Adrenal gland (tissue), 12 donors: ENCODE results near the gene PLEKHG4B. TPM values are rescaled to one million over a fixed set of nuclear protein-coding genes. Genes with fewer than 3 reads are reported as not detected.
A peak's percentile ranks its signal among the peaks of the same experiment; 100 is the strongest.

Experiments used
- DNase-seq, 7 donors: peaks; one replicate each; pipeline ENCODE4 v3.0.0-alpha.2; 2019 to 2020
- H3K27ac ChIP-seq, 5 donors: fragments of 200-600 bp; sonication (generic) in 4 of 5; 1 replicate in 3 of 5; 2 replicates in 2 of 5; pipeline versions ENCODE4 v1.5.1 to v1.8.0; 2016 to 2020; ENCODE audit warnings: mild to moderate bottlenecking in 1 of 5
- H3K27me3 ChIP-seq: fragments of 200-600 bp; 2 replicates; pipeline ENCODE4 v1.8.0; 2021
- H3K36me3 ChIP-seq, 2 donors: fragments of 200-600 bp; replicated peaks in 1 of 2; 1 replicate in 1 of 2; 2 replicates in 1 of 2; pipeline versions ENCODE4 v1.5.1 to v1.8.0; 2018 to 2022
- H3K4me1 ChIP-seq, 2 donors: fragments of 200-600 bp; replicated peaks in 1 of 2; 1 replicate in 1 of 2; 2 replicates in 1 of 2; pipeline versions ENCODE4 v1.5.1 to v1.8.0; 2018 to 2021
- H3K4me3 ChIP-seq, 4 donors: fragments of 200-600 bp; sonication (generic) in 3 of 4; one replicate each; pipeline ENCODE4 v1.5.1; 2016 to 2018
- H3K9me3 ChIP-seq, 3 donors: fragments of 200-600 bp; sonication (generic) in 1 of 3; replicated peaks in 1 of 3; 1 replicate in 2 of 3; 2 replicates in 1 of 3; pipeline versions ENCODE4 v1.5.1 to v1.8.0; 2016 to 2021
- CTCF ChIP-seq, 6 experiments: fragments of 450-650 bp in 4 of 6; fragments of 200-600 bp in 2 of 6; sonication (generic) in 1 of 6; IDR thresholded peaks; 1 replicate in 5 of 6; 2 replicates in 1 of 6; pipeline versions ENCODE4 v1.5.1 to v1.8.0; 2016 to 2021; ENCODE audit warnings: antibody characterized with exemption in 6 of 6, mild to moderate bottlenecking in 2 of 6, moderate library complexity in 1 of 6
- POLR2A ChIP-seq, 2 donors: fragments of 450-650 bp; IDR thresholded peaks; one replicate each; pipeline ENCODE4 v1.6.1; 2017; ENCODE audit warnings: antibody characterized with exemption in 2 of 2, mild to moderate bottlenecking in 2 of 2, moderate library complexity in 1 of 2
- WGBS, 4 donors: extraction: QIAGEN DNeasy Blood & Tissue Kit in 2 of 4; methylation state at CpG; one replicate each; pipeline versions ENCODE4 v1.1.5 to v1.1.7; 2013 to 2017; 5-methylcytosine and 5-hydroxymethylcytosine counted together
- intact Hi-C, 2 donors: fragments of 100-400 bp; cut with DNase I; formaldehyde crosslinking; loops; one replicate each; pipeline versions ENCODE4 v1.14.1 to v1.15.0; 2022 to 2023
- polyA plus RNA-seq, 3 donors: library from polyadenylated mRNA; stranded (reverse); fragments of 200-250 nt in 2 of 3; fragments of 350-450 nt in 1 of 3; fragmentation: Illumina TruSeq in 1 of 3; extraction: RNeasy Lipid Tissue Mini Kit (QIAGEN cat#74804) in 1 of 3; gene quantifications; one replicate each; pipeline ENCODE4 v1.2.3, GENCODE V29; 2013 to 2014
- total RNA-seq, 9 donors: library from RNA; depleted of rRNA in 4 of 9; stranded (reverse); fragments of >200 nt in 4 of 9; fragments of 120-200 nt in 1 of 9; fragmentation: NEBNext Ultra II Directional in 1 of 9; extraction: Animal tissue kit (Norgen Biotek cat#: 25700) in 1 of 9; gene quantifications; one replicate each; pipeline versions ENCODE4 v1.1.0 to v1.2.4, GENCODE V29; 2013 to 2023
- donor health status: healthy with polysubstance abuse.
- donor health status: Bipolar disorder and iron deficiency.
- donor health status: DM: yes; HTN: yes; CAD: no.
- donor health status: DM: no; HTN: no; CAD: no.
- donor health status: DM: no; HTN: no; CAD: no.
- donor health status: DM: yes; HTN: yes; CAD: no.

The PLEKHG4B gene
- total and polyA plus RNA-seq, 12 donors, result 0.03 to 3.4 (median 0.12) TPM

DNA sequence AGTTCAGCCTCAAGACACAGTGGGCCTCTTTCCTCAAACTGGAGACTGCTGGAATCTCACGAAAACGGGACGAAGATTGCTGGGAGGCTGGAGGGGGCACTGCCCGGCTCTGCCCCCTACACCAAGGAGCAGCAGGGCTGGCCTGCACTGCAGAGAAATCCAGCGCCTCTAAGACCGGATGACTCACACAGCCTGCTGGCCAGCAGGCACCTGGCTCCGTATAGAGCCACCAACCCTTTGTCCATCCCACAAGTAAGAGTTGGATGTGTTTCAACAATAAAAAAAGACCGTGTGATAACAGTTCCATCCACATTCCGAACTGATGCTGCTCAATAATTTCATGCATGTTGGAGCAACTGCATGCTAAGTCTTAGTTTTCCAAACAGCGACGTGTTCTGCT is 114.4 kb downstream of the PLEKHG4B start:
- intact Hi-C loops, result no loop called here
- Histone ChIP-seq H3K9me3 (no peaks in the 10 kb centered on the region), H3K4me1 (peaks cover 0 to 17% of the 10 kb centered on the region in 2 donors), H3K27me3 (no peaks in the 10 kb centered on the region), H3K4me3 (no peak overlapping the region), H3K27ac (peak overlapping the region in 1 of 5 donors; percentile 31), H3K36me3 (peaks cover 0 to 20% of the 10 kb centered on the region in 2 donors)
- TF ChIP-seq POLR2A (IDR thresholded peaks at IDR 0.05) (no peak), CTCF (IDR thresholded peaks at IDR 0.05) (no peak)
- DNase-seq, result peak in 6 of 7 donors; percentile 63 to 79 (median 70)
- WGBS, 4 donors, result 55 to 78% (median 65%) methylated on average over 11 of the region's 11 CpGs

- WGBS, 4 donors, result 76 to 87% (median 80%) methylated on average over 8 of the region's 8 CpGs
- H3K36me3 ChIP-seq, result peaks cover 0 to 20% of the 10 kb centered on the region in 2 donors
These were observed 115.1 kb downstream of the PLEKHG4B start for GRCh38 chr5:206927-207536.

GRCh38 chr5:207599-207998 is 115.6 kb downstream of the PLEKHG4B start:
- no peak overlapping the region for H3K27ac ChIP-seq
- H3K9me3 ChIP-seq, result no peaks in the 10 kb centered on the region

More at GRCh38 chr5:206927-207536, 115.1 kb downstream of the PLEKHG4B start:
- DNase-seq, result peak in 1 of 7 donors; percentile 9
- no peak overlapping the region for H3K4me3 ChIP-seq
- no peaks in the 10 kb centered on the region for H3K27me3 ChIP-seq
- intact Hi-C loops, result no loop called here
- H3K27ac ChIP-seq, result peak overlapping the region in 1 of 5 donors; percentile 31
- H3K4me1 ChIP-seq, result peaks cover 0 to 17% of the 10 kb centered on the region in 2 donors
- no peaks in the 10 kb centered on the region for H3K9me3 ChIP-seq
- TF ChIP-seq POLR2A (IDR thresholded peaks at IDR 0.05) (no peak), CTCF (IDR thresholded peaks at IDR 0.05) (no peak)

More at GRCh38 chr5:207599-207998, 115.6 kb downstream of the PLEKHG4B start:
- DNase-seq, result peak in 1 of 7 donors; percentile 5
- WGBS, 4 donors, result 86 to 92% (median 87%) methylated on average over 14 of the region's 14 CpGs
- Histone ChIP-seq H3K36me3 (peaks cover 0 to 20% of the 10 kb centered on the region in 2 donors), H3K27me3 (no peaks in the 10 kb centered on the region), H3K4me3 (no peak overlapping the region), H3K4me1 (peaks cover 0 to 17% of the 10 kb centered on the region in 2 donors)
- no peak for TF ChIP-seq POLR2A (IDR thresholded peaks at IDR 0.05)
- no peak for TF ChIP-seq CTCF (IDR thresholded peaks at IDR 0.05)
- intact Hi-C loops, result no loop called here
